ENCODE measurements around the gene WDFY3. TPM values are rescaled to one million over a fixed set of nuclear protein-coding genes. Genes with fewer than 3 reads are reported as not detected.

Gene WDFY3
- polyA plus RNA-seq, 1 of the 3 experiments (the other 2 are of a cell fraction), result 13.8 TPM

DNA sequence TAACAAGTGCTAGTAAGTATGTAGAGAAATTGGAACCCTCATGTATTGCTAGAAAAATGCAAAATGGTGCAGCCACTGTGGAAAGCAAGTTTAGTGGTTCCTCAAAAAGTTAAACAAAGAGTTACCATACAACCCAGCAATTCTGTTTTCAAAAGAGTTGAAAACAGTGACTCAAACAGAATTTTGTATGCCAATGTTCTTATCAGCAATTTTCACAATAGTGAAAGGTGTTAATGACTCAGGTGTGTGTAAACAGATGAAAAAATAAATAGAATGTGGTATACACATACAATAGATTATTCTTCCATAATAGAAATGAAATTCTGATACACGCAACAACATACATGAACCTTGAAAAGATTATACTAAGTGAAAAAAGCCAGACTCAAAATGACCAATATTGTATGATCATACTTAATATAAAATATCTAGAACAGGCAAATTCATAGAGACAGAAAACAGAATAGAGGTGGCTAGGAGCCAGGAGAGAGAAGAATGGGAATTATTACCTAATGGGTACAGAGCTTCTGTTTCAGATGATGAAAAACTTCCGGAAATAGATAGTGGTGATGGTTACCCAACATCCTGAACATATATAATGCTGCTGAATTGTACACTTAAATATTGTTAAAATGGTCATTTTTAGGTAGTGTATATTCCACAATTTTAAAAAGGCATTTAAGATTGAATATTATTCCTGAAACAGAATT lies 51.6 kb downstream of the WDFY3 start:
- Histone ChIP-seq H2AFZ (ENCODE audit: low read depth) (no peak overlapping the region), H3K4me3 (ENCODE audit: low read depth in 2 of 2, low read length in 1 of 2) (no peak overlapping the region), H3K9me2 (no peaks in the 10 kb centered on the region), H3K4me2 (no peak overlapping the region), H3K9me3 (no peaks in the 10 kb centered on the region), H3K79me2 (ENCODE audit: insufficient read depth) (peaks cover 89% of the 10 kb centered on the region), H3K27ac (ENCODE audit: low read depth in 2 of 2, low read length in 1 of 2) (peak overlapping the region in 1 of 2 experiments; percentile 82; a peak in 1 of 4 replicates), H3K9ac (no peak overlapping the region), H3K36me3 (replicated peaks in 1 of 2; ENCODE audit: control insufficient read depth in 1 of 2, insufficient read depth in 2 of 2, low read length in 1 of 2) (peaks cover 9 to 29% of the 10 kb centered on the region in 2 experiments), H3K27me3 (ENCODE audit: insufficient read depth) (no peaks in the 10 kb centered on the region), H3F3A (replicated peaks; ENCODE audit: insufficient read depth) (peaks cover 8% of the 10 kb centered on the region), H4K20me1 (ENCODE audit: insufficient read depth) (no peaks in the 10 kb centered on the region), H3K4me1 (ENCODE audit: control insufficient read depth in 1 of 2, insufficient read depth in 2 of 2, low read depth in 1 of 2, low read length in 1 of 2) (peaks cover 3 to 31% of the 10 kb centered on the region in 2 experiments; a peak in 3 of 4 replicates)
- CTCF ChIA-PET, result interaction anchor here (2.0 kb wide), 1 partner anchor 13 kb away, joined by 4 read pairs; no protein-coding TSS in a partner anchor
- 95% methylated on average over 2 of the region's 2 CpGs for WGBS (ENCODE audit: low lambda C conversion rate)
- TF ChIP-seq TAF1 (IDR thresholded peaks at IDR 0.05; ENCODE audit: borderline replicate concordance, low read depth, low read length) (no peak), NFIC (IDR thresholded peaks at IDR 0.05; ENCODE audit: borderline replicate concordance) (no peak), JUND (IDR thresholded peaks at IDR 0.05) (no peak), CHD2 (IDR thresholded peaks at IDR 0.05; ENCODE audit: low read length, partially characterized antibody) (no peak)
- TF ChIP-seq, protein P1, sequence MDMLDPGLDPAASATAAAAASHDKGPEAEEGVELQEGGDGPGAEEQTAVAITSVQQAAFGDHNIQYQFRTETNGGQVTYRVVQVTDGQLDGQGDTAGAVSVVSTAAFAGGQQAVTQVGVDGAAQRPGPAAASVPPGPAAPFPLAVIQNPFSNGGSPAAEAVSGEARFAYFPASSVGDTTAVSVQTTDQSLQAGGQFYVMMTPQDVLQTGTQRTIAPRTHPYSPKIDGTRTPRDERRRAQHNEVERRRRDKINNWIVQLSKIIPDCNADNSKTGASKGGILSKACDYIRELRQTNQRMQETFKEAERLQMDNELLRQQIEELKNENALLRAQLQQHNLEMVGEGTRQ (IDR thresholded peaks at IDR 0.05; ENCODE audit: borderline replicate concordance, low read depth, low read length), result no peak
- TF ChIP-seq, protein P2, sequence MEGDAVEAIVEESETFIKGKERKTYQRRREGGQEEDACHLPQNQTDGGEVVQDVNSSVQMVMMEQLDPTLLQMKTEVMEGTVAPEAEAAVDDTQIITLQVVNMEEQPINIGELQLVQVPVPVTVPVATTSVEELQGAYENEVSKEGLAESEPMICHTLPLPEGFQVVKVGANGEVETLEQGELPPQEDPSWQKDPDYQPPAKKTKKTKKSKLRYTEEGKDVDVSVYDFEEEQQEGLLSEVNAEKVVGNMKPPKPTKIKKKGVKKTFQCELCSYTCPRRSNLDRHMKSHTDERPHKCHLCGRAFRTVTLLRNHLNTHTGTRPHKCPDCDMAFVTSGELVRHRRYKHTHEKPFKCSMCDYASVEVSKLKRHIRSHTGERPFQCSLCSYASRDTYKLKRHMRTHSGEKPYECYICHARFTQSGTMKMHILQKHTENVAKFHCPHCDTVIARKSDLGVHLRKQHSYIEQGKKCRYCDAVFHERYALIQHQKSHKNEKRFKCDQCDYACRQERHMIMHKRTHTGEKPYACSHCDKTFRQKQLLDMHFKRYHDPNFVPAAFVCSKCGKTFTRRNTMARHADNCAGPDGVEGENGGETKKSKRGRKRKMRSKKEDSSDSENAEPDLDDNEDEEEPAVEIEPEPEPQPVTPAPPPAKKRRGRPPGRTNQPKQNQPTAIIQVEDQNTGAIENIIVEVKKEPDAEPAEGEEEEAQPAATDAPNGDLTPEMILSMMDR (IDR thresholded peaks at IDR 0.05), result no peak
- TF ChIP-seq, protein P3, sequence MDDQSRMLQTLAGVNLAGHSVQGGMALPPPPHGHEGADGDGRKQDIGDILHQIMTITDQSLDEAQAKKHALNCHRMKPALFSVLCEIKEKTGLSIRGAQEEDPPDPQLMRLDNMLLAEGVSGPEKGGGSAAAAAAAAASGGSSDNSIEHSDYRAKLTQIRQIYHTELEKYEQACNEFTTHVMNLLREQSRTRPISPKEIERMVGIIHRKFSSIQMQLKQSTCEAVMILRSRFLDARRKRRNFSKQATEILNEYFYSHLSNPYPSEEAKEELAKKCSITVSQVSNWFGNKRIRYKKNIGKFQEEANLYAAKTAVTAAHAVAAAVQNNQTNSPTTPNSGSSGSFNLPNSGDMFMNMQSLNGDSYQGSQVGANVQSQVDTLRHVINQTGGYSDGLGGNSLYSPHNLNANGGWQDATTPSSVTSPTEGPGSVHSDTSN (IDR thresholded peaks at IDR 0.05), result no peak
- no peak for DNase-seq
- POLR2A ChIA-PET, result no interaction called here

GRCh38 chr4:84913176-84913575 lies 53.3 kb downstream of the WDFY3 start:
- Histone ChIP-seq H3K9ac (no peak overlapping the region), H3K36me3 (replicated peaks in 1 of 2; ENCODE audit: control insufficient read depth in 1 of 2, insufficient read depth in 2 of 2, low read length in 1 of 2) (peaks cover 9 to 23% of the 10 kb centered on the region in 2 experiments), H3K4me1 (ENCODE audit: control insufficient read depth in 1 of 2, insufficient read depth in 2 of 2, low read depth in 1 of 2, low read length in 1 of 2) (peaks cover 3 to 26% of the 10 kb centered on the region in 2 experiments; a peak in 3 of 4 replicates), H3K4me3 (ENCODE audit: low read depth in 2 of 2, low read length in 1 of 2) (no peak overlapping the region), H3K27ac (ENCODE audit: low read depth in 2 of 2, low read length in 1 of 2) (no peak overlapping the region), H3K27me3 (ENCODE audit: insufficient read depth) (no peaks in the 10 kb centered on the region), H3F3A (replicated peaks; ENCODE audit: insufficient read depth) (peaks cover 7% of the 10 kb centered on the region), H3K79me2 (ENCODE audit: insufficient read depth) (peaks cover 82% of the 10 kb centered on the region), H3K9me2 (no peaks in the 10 kb centered on the region), H3K4me2 (no peak overlapping the region), H2AFZ (ENCODE audit: low read depth) (no peak overlapping the region), H3K9me3 (no peaks in the 10 kb centered on the region), H4K20me1 (ENCODE audit: insufficient read depth) (no peaks in the 10 kb centered on the region)
- ChIA-PET CTCF (no interaction called here), POLR2A (no interaction called here)
- WGBS (ENCODE audit: low lambda C conversion rate), result 93% methylated on average over 3 of the region's 3 CpGs
- no peak for TF ChIP-seq ELF1 (IDR thresholded peaks at IDR 0.05)
- no peak for TF ChIP-seq TEAD4 (IDR thresholded peaks at IDR 0.05; ENCODE audit: borderline replicate concordance, insufficient read depth)
- TF ChIP-seq, protein P4, sequence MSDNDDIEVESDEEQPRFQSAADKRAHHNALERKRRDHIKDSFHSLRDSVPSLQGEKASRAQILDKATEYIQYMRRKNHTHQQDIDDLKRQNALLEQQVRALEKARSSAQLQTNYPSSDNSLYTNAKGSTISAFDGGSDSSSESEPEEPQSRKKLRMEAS (IDR thresholded peaks at IDR 0.05; ENCODE audit: low read depth), result no peak
- TF ChIP-seq SMC3 (IDR thresholded peaks at IDR 0.05; ENCODE audit: low read depth, low read length), result no peak
- no peak for TF ChIP-seq FOXM1 (IDR thresholded peaks at IDR 0.05; ENCODE audit: low read depth)
- no peak for TF ChIP-seq POLR2AphosphoS5 (IDR thresholded peaks at IDR 0.05; ENCODE audit: low read depth, low read length)
- TF ChIP-seq TCF12 (IDR thresholded peaks at IDR 0.05), result no peak
- TF ChIP-seq, protein P5, sequence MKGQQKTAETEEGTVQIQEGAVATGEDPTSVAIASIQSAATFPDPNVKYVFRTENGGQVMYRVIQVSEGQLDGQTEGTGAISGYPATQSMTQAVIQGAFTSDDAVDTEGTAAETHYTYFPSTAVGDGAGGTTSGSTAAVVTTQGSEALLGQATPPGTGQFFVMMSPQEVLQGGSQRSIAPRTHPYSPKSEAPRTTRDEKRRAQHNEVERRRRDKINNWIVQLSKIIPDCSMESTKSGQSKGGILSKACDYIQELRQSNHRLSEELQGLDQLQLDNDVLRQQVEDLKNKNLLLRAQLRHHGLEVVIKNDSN (IDR thresholded peaks at IDR 0.05; ENCODE audit: borderline replicate concordance, low read depth), result no peak
- TF ChIP-seq GABPA (IDR thresholded peaks at IDR 0.05; ENCODE audit: low read depth), result no peak
- TF ChIP-seq, protein P6, sequence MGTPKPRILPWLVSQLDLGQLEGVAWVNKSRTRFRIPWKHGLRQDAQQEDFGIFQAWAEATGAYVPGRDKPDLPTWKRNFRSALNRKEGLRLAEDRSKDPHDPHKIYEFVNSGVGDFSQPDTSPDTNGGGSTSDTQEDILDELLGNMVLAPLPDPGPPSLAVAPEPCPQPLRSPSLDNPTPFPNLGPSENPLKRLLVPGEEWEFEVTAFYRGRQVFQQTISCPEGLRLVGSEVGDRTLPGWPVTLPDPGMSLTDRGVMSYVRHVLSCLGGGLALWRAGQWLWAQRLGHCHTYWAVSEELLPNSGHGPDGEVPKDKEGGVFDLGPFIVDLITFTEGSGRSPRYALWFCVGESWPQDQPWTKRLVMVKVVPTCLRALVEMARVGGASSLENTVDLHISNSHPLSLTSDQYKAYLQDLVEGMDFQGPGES (IDR thresholded peaks at IDR 0.05; ENCODE audit: low read depth, low read length), result no peak
- no peak for TF ChIP-seq RCOR1 (IDR thresholded peaks at IDR 0.05; ENCODE audit: low read length)
- no peak for TF ChIP-seq CHD2 (IDR thresholded peaks at IDR 0.05; ENCODE audit: low read length, partially characterized antibody)
- TF ChIP-seq RAD21 (IDR thresholded peaks at IDR 0.05; ENCODE audit: low read length), result no peak
- TF ChIP-seq TAF1 (IDR thresholded peaks at IDR 0.05; ENCODE audit: borderline replicate concordance, low read depth, low read length), result no peak
- no peak for DNase-seq

All from SK-N-SH (cell line).